ENCODE data around the gene TBC1D4.

Gene TBC1D4

GRCh38 chr13:75512253-75512652 lies 30.3 kb upstream of the TBC1D4 start:
- no peak for DNase-seq (ENCODE audit: extremely low read depth, low read depth)
- no peak overlapping the region for H3K4me3 ChIP-seq (replicated peaks; ENCODE audit: low read depth, low read length)
- no peak for TF ChIP-seq CTCF (IDR thresholded peaks at IDR 0.05; ENCODE audit: low read depth, low read length, missing control alignments)

- H3K4me3 ChIP-seq (replicated peaks; ENCODE audit: low read depth, low read length): no peak overlapping the region
- no peak for DNase-seq (ENCODE audit: extremely low read depth, low read depth)
- no peak for TF ChIP-seq CTCF (IDR thresholded peaks at IDR 0.05; ENCODE audit: low read depth, low read length, missing control alignments)
Observed at GRCh38 chr13:75511051-75511625, 29.2 kb upstream of the TBC1D4 start.

GRCh38 chr13:75508002-75508548 lies 26.1 kb upstream of the TBC1D4 start:
- TF ChIP-seq CTCF (IDR thresholded peaks at IDR 0.05; ENCODE audit: low read depth, low read length, missing control alignments): no peak
- DNase-seq (ENCODE audit: extremely low read depth, low read depth): no peak
- no peak overlapping the region for H3K4me3 ChIP-seq (replicated peaks; ENCODE audit: low read depth, low read length)

GRCh38 chr13:75507027-75508001 lies 25.3 kb upstream of the TBC1D4 start:
- H3K4me3 ChIP-seq (replicated peaks; ENCODE audit: low read depth, low read length): no peak overlapping the region
- TF ChIP-seq CTCF (IDR thresholded peaks at IDR 0.05; ENCODE audit: low read depth, low read length, missing control alignments): no peak
- DNase-seq (ENCODE audit: extremely low read depth, low read depth): no peak

- DNase-seq (ENCODE audit: extremely low read depth, low read depth): no peak
- no peak for TF ChIP-seq CTCF (IDR thresholded peaks at IDR 0.05; ENCODE audit: low read depth, low read length, missing control alignments)
- H3K4me3 ChIP-seq (replicated peaks; ENCODE audit: low read depth, low read length): no peak overlapping the region
Observed at GRCh38 chr13:75506018-75506417, 24.0 kb upstream of the TBC1D4 start.

GRCh38 chr13:75505327-75505726 lies 23.4 kb upstream of the TBC1D4 start:
- H3K4me3 ChIP-seq (replicated peaks; ENCODE audit: low read depth, low read length): no peak overlapping the region
- no peak for TF ChIP-seq CTCF (IDR thresholded peaks at IDR 0.05; ENCODE audit: low read depth, low read length, missing control alignments)
- DNase-seq (ENCODE audit: extremely low read depth, low read depth): no peak
